ENCODE data around the gene EMC9.

GRCh38 chr14:24133735-24134134 is 7.7 kb downstream of the EMC9 start:
- TF ChIP-seq CTCF (IDR thresholded peaks at IDR 0.05), result no peak
- no peak for TF ChIP-seq EZH2 (IDR thresholded peaks at IDR 0.05; ENCODE audit: borderline replicate concordance, insufficient read depth, low read depth, low read length, poor library complexity, severe bottlenecking)
